Prostate gland (tissue), 2 donors: Measurements from ENCODE around the gene TBCEL. TPM values are rescaled to one million over a fixed set of nuclear protein-coding genes. Genes with fewer than 3 reads are reported as not detected.

Experiments
- DNase-seq: peaks from one replicate; pipeline ENCODE4 v3.0.0-alpha.2; 2019; ENCODE audit warnings: low spot score
- H3K27ac ChIP-seq, 2 donors: fragments of 200-600 bp; sonication (generic); 2 replicates each; pipeline ENCODE4 v1.5.1; 2017 to 2019
- H3K27me3 ChIP-seq: fragments of 200-600 bp; sonication (generic); replicated peaks from 2 replicates; pipeline ENCODE4 v1.5.1; 2019; ENCODE audit not compliant: insufficient read depth
- H3K36me3 ChIP-seq, 2 donors: fragments of 200-600 bp; sonication (generic); 1 replicate in 1 of 2; 2 replicates in 1 of 2; pipeline versions ENCODE4 v1.5.1 to v1.8.1; 2017 to 2019
- H3K4me1 ChIP-seq: fragments of 200-600 bp; sonication (generic); replicated peaks from 2 replicates; pipeline ENCODE4 v1.5.1; 2019
- H3K4me3 ChIP-seq, 2 donors: fragments of 200-600 bp; sonication (generic); 2 replicates each; pipeline ENCODE4 v1.5.1; 2017 to 2019
- H3K9me3 ChIP-seq: fragments of 200-600 bp; sonication (generic); 2 replicates; pipeline ENCODE4 v1.5.1; 2017
- CTCF ChIP-seq, 4 experiments: fragments of 200-600 bp in 2 of 4; fragments of 450-650 bp in 2 of 4; sonication (generic) in 2 of 4; IDR thresholded peaks; 1 replicate in 3 of 4; 2 replicates in 1 of 4; pipeline ENCODE4 v1.5.1; 2016 to 2019; ENCODE audit warnings: antibody characterized with exemption in 4 of 4, mild to moderate bottlenecking in 2 of 4, moderate library complexity in 2 of 4
- POLR2A ChIP-seq: fragments of 450-650 bp; IDR thresholded peaks from one replicate; pipeline ENCODE4 v1.6.1; 2016; ENCODE audit warnings: antibody characterized with exemption, mild to moderate bottlenecking
- POLR2AphosphoS5 ChIP-seq: sonication (generic); formaldehyde crosslinking; IDR thresholded peaks from one replicate; pipeline ENCODE4 v1.6.1; 2017; ENCODE audit warnings: antibody characterized with exemption
- WGBS: methylation state at CpG from one replicate; pipeline ENCODE4 v1.1.5; 2018; 5-methylcytosine and 5-hydroxymethylcytosine counted together
- intact Hi-C: fragments of 100-400 bp; cut with DNase I; formaldehyde crosslinking; loops from one replicate; pipeline ENCODE4 v1.14.2; 2022
- total RNA-seq, 2 donors: library from RNA; depleted of rRNA; stranded (reverse); fragments of >200 nt; gene quantifications; one replicate each; pipeline ENCODE4 v1.1.0, GENCODE V29; 2016

TBCEL gene
- total RNA-seq, 2 donors from 2014 or later: 21.9 to 34.4 TPM

- 34% methylated on average over 5 of the region's 5 CpGs for WGBS
Measured at GRCh38 chr11:121071846-121072450, 48.0 kb downstream of the TBCEL start.

GRCh38 chr11:121081321-121081720, 57.4 kb downstream of the TBCEL start:
- TF ChIP-seq POLR2AphosphoS5 (no peak), CTCF (IDR thresholded peaks at IDR 0.05) (no peak), POLR2A (no peak)
- Histone ChIP-seq H3K4me1 (no peaks in the 10 kb centered on the region), H3K9me3 (no peaks in the 10 kb centered on the region), H3K27ac (no peak overlapping the region), H3K36me3 (no peaks in the 10 kb centered on the region), H3K27me3 (no peaks in the 10 kb centered on the region), H3K4me3 (no peak overlapping the region)
- 97% methylated on average over 3 of the region's 3 CpGs for WGBS
- intact Hi-C loops: no loop called here
- DNase-seq: no peak

More at GRCh38 chr11:121071846-121072450, 48.0 kb downstream of the TBCEL start:
- H3K27ac ChIP-seq: peak overlapping the region in 1 of 2 donors; percentile 11
- H3K4me1 ChIP-seq: no peaks in the 10 kb centered on the region
- H3K36me3 ChIP-seq: no peaks in the 10 kb centered on the region
- intact Hi-C loops: no loop called here
- no peak for DNase-seq
- H3K27me3 ChIP-seq: no peaks in the 10 kb centered on the region
- H3K4me3 ChIP-seq: no peak overlapping the region
- TF ChIP-seq CTCF (IDR thresholded peaks at IDR 0.05): no peak
- TF ChIP-seq POLR2A: no peak
- no peak for TF ChIP-seq POLR2AphosphoS5
- H3K9me3 ChIP-seq: no peaks in the 10 kb centered on the region

GRCh38 chr11:121082219-121082618, 58.3 kb downstream of the TBCEL start:
- TF ChIP-seq POLR2A (no peak), CTCF (IDR thresholded peaks at IDR 0.05) (no peak), POLR2AphosphoS5 (no peak)
- Histone ChIP-seq H3K27me3 (no peaks in the 10 kb centered on the region), H3K4me1 (no peaks in the 10 kb centered on the region), H3K4me3 (no peak overlapping the region), H3K9me3 (no peaks in the 10 kb centered on the region), H3K36me3 (no peaks in the 10 kb centered on the region), H3K27ac (no peak overlapping the region)
- DNase-seq: no peak
- intact Hi-C loops: no loop called here
- WGBS: 97% methylated on average over 1 of the region's 1 CpG

- no peaks in the 10 kb centered on the region for H3K4me1 ChIP-seq
- no peak for DNase-seq
- TF ChIP-seq POLR2AphosphoS5 (no peak), CTCF (IDR thresholded peaks at IDR 0.05) (no peak), POLR2A (no peak)
Measured at GRCh38 chr11:121082670-121083069, 58.8 kb downstream of the TBCEL start.

GRCh38 chr11:121086866-121087265, 63.0 kb downstream of the TBCEL start:
- no peaks in the 10 kb centered on the region for H3K27me3 ChIP-seq
- H3K27ac ChIP-seq: no peak overlapping the region
- no peaks in the 10 kb centered on the region for H3K9me3 ChIP-seq
- no peak overlapping the region for H3K4me3 ChIP-seq
- no peak for DNase-seq
- intact Hi-C loops: no loop called here
- TF ChIP-seq CTCF (IDR thresholded peaks at IDR 0.05) (no peak), POLR2AphosphoS5 (no peak), POLR2A (no peak)
- H3K4me1 ChIP-seq: no peaks in the 10 kb centered on the region
- no peaks in the 10 kb centered on the region for H3K36me3 ChIP-seq
- 90% methylated on average over 4 of the region's 4 CpGs for WGBS

More at GRCh38 chr11:121082670-121083069, 58.8 kb downstream of the TBCEL start:
- WGBS: 95% methylated on average over 1 of the region's 1 CpG
- Histone ChIP-seq H3K36me3 (no peaks in the 10 kb centered on the region), H3K27me3 (no peaks in the 10 kb centered on the region), H3K4me3 (no peak overlapping the region), H3K9me3 (no peaks in the 10 kb centered on the region), H3K27ac (no peak overlapping the region)
- intact Hi-C loops: no loop called here
